HepG2 (cell line): ENCODE results near the gene EPS8L3. TPM values are rescaled to one million over a fixed set of nuclear protein-coding genes. Genes with fewer than 3 reads are reported as not detected.
A peak's percentile ranks its signal among the peaks of the same experiment; 100 is the strongest.

ENCODE experiments used
- ATF7-NPFF ChIP-seq: sonication (generic); formaldehyde crosslinking; IDR thresholded peaks from 2 replicates; pipeline ENCODE4 v1.8.1; 2023; ENCODE audit warnings: mild to moderate bottlenecking, low read depth, missing genetic modification reagents, moderate library complexity
- BRF2 ChIP-seq: sonication (generic); formaldehyde crosslinking; IDR thresholded peaks from 2 replicates; pipeline ENCODE4 v1.8.1; 2022; ENCODE audit warnings: mild to moderate bottlenecking, missing genetic modification reagents
- CTCF ChIP-seq: sonication (generic); formaldehyde crosslinking; IDR thresholded peaks from 2 replicates; pipeline ENCODE4 v1.5.0; 2020; ENCODE audit warnings: mild to moderate bottlenecking, missing genetic modification reagents, moderate library complexity
- ERF ChIP-seq: IDR thresholded peaks from 2 replicates; pipeline ENCODE4 v1.6.1; 2018; ENCODE audit warnings: missing biosample characterization, missing genetic modification reagents
- KDM2A ChIP-seq: sonication (generic); formaldehyde crosslinking; IDR thresholded peaks from 2 replicates; pipeline ENCODE4 v1.4.0; 2020; ENCODE audit warnings: low read depth, missing genetic modification reagents, borderline replicate concordance
- MLX ChIP-seq: IDR thresholded peaks from 2 replicates; pipeline ENCODE4 v1.6.1; 2016
- SIN3A ChIP-seq: IDR thresholded peaks from 2 replicates; pipeline ENCODE4 v1.6.1; 2011; ENCODE audit warnings: low read depth, mild to moderate bottlenecking, control low read depth, low read length, borderline replicate concordance
- SP4 ChIP-seq: sonication (generic); formaldehyde crosslinking; IDR thresholded peaks from 2 replicates; pipeline ENCODE4 v1.8.1; 2023; ENCODE audit warnings: mild to moderate bottlenecking, missing genetic modification reagents
- TARDBP ChIP-seq: sonication (generic); formaldehyde crosslinking; IDR thresholded peaks from 2 replicates; pipeline ENCODE4 v1.8.0; 2022; ENCODE audit warnings: mild to moderate bottlenecking, missing genetic modification reagents
- THAP9 ChIP-seq: sonication (generic); formaldehyde crosslinking; IDR thresholded peaks from 2 replicates; pipeline ENCODE4; 2020; ENCODE audit warnings: missing genetic modification reagents, mild to moderate bottlenecking, borderline replicate concordance
- TMF1 ChIP-seq: sonication (generic); formaldehyde crosslinking; IDR thresholded peaks from 2 replicates; pipeline ENCODE4 v1.8.1; 2022; ENCODE audit warnings: low read depth, missing genetic modification reagents
- ZBTB34 ChIP-seq: sonication (generic); formaldehyde crosslinking; IDR thresholded peaks from 2 replicates; pipeline ENCODE4 v1.8.0; 2022; ENCODE audit warnings: mild to moderate bottlenecking, missing genetic modification reagents
- ZFX ChIP-seq: sonication (generic); formaldehyde crosslinking; IDR thresholded peaks from 2 replicates; pipeline ENCODE4 v1.4.0; 2020; ENCODE audit warnings: mild to moderate bottlenecking, low read depth, missing genetic modification reagents, moderate library complexity
- ZNF225 ChIP-seq: sonication (generic); formaldehyde crosslinking; IDR thresholded peaks from 2 replicates; pipeline ENCODE4 v1.4.0; 2020; ENCODE audit warnings: mild to moderate bottlenecking, missing genetic modification reagents
- ZNF451 ChIP-seq: sonication (generic); formaldehyde crosslinking; IDR thresholded peaks from 2 replicates; pipeline ENCODE4 v1.5.0; 2020; ENCODE audit warnings: mild to moderate bottlenecking, missing genetic modification reagents
- ZNF546 ChIP-seq: sonication (generic); formaldehyde crosslinking; conservative IDR thresholded peaks from 2 replicates; pipeline ENCODE4 v1.8.1; 2023; ENCODE audit warnings: mild to moderate bottlenecking, missing genetic modification reagents
- polyA plus RNA-seq, 8 experiments: library from polyadenylated mRNA; depleted of rRNA in 3 of 8; stranded (reverse) in 7 of 8; unstranded in 1 of 8; fragments of >200 nt; fragmentation: Illumina TruSeq in 4 of 8; extraction: Trizol in 4 of 8; gene quantifications; 2 replicates each; pipeline versions ENCODE4 v1.2.1 to v1.2.3, GENCODE V29; 2011 to 2016; ENCODE audit warnings: low read depth in 4 of 8, missing spikeins in 1 of 8, mixed read lengths in 1 of 8; ENCODE audit not compliant: insufficient read depth in 1 of 8
- total RNA-seq, 5 experiments: library from RNA; depleted of rRNA; stranded (reverse); fragments of >200 nt; fragmentation: Illumina TruSeq; extraction: Trizol; gene quantifications; 2 replicates each; pipeline ENCODE4 v1.2.3, GENCODE V29; 2016; ENCODE audit warnings: low read depth in 1 of 5

The EPS8L3 gene
- total and polyA plus RNA-seq, 2 of the 13 experiments (the other 11 are each of a cell fraction or from before 2014, with no cell fraction given): 18.2 to 106 TPM

GRCh38 chr1:109739738-109740614 is 23.7 kb downstream of the EPS8L3 start (continued):
- TF ChIP-seq SIN3A (peak; percentile 53; the same call in 1 of the 2 replicates), THAP9 (CRISPR knock-in tag) (peak; percentile 42; the same call in 1 of the 2 replicates), MLX (peak; percentile 40; the same call in 1 of the 2 replicates), ZNF451 (no peak), SP4 (CRISPR knock-in tag) (peak; percentile 82), CTCF (CRISPR knock-in tag) (peak; percentile 15; the same call in 1 of the 2 replicates), ZBTB34 (CRISPR knock-in tag) (0 out of 2 replicates have a peak, but pooled peaks have one; percentile 41), ZFX (CRISPR knock-in tag) (peak; percentile 74), KDM2A (CRISPR knock-in tag) (peak; percentile 63; the same call in 1 of the 2 replicates), ZNF546 (CRISPR knock-in tag) (peak; percentile 87; the same call in 1 of the 2 replicates), ERF (CRISPR knock-in tag) (peak; percentile 37; the same call in 1 of the 2 replicates), TMF1 (CRISPR knock-in tag) (0 out of 2 replicates have a peak, but pooled peaks have one; percentile 35), BRF2 (no peak), TARDBP (CRISPR knock-in tag) (peak; percentile 54; the same call in 1 of the 2 replicates), ATF7-NPFF (peak; percentile 63), ZNF225 (CRISPR knock-in tag) (no peak; the same call in 1 of the 2 replicates)
